Activated gamma-delta T cell treated with anti-CD3 and anti-CD28 coated beads, Interleukin-2, amount 50 U/mL, for 16 hours (primary cell): ENCODE measurements around the gene CAMKK2.
"Not testable (repeated sequence)": the region's sequence is repeated elsewhere in the genome, so short reads cannot be mapped to it uniquely, and the experiment has no call there.

Source experiments
- DNase-seq: peaks from one replicate; pipeline ENCODE4 v3.0.0-alpha.2; 2020; ENCODE audit warnings: low read depth

CAMKK2 gene

GRCh38 chr12:121298411-121298810 is 1.9 kb upstream of the CAMKK2 start:
- not testable (repeated sequence) for DNase-seq

- no peak for DNase-seq
Observed at GRCh38 chr12:121297435-121297991, 1.0 kb upstream of the CAMKK2 start.

- peak; percentile 14 for DNase-seq
Observed at GRCh38 chr12:121295746-121296617, 527 bp downstream of the CAMKK2 start.

GRCh38 chr12:121295116-121295745 is 1.3 kb downstream of the CAMKK2 start:
- no peak for DNase-seq

GRCh38 chr12:121294151-121294889 is 2.2 kb downstream of the CAMKK2 start:
- no peak for DNase-seq

- no peak for DNase-seq
Observed at GRCh38 chr12:121293603-121294002, 2.9 kb downstream of the CAMKK2 start.

- DNase-seq, result no peak
Observed at GRCh38 chr12:121290410-121290809, 6.1 kb downstream of the CAMKK2 start.

GRCh38 chr12:121289962-121290361 is 6.5 kb downstream of the CAMKK2 start:
- DNase-seq, result no peak

GRCh38 chr12:121288986-121289385 is 7.5 kb downstream of the CAMKK2 start:
- DNase-seq, result no peak

GRCh38 chr12:121288158-121288845 is 8.2 kb downstream of the CAMKK2 start:
- no peak for DNase-seq

- no peak for DNase-seq
Observed at GRCh38 chr12:121287267-121287954, 9.1 kb downstream of the CAMKK2 start.

GRCh38 chr12:121285856-121286255 is 10.7 kb downstream of the CAMKK2 start:
- DNase-seq, result no peak

GRCh38 chr12:121284551-121285390 is 11.7 kb downstream of the CAMKK2 start:
- no peak for DNase-seq

GRCh38 chr12:121283841-121284240 is 12.7 kb downstream of the CAMKK2 start:
- DNase-seq, result no peak

- DNase-seq, result no peak
Observed at GRCh38 chr12:121283388-121283787, 13.1 kb downstream of the CAMKK2 start.

GRCh38 chr12:121282910-121283309 is 13.6 kb downstream of the CAMKK2 start:
- not testable (repeated sequence) for DNase-seq

- no peak for DNase-seq
Observed at GRCh38 chr12:121282072-121282742, 14.3 kb downstream of the CAMKK2 start.

- DNase-seq, result not testable (repeated sequence)
Observed at GRCh38 chr12:121281116-121281515, 15.4 kb downstream of the CAMKK2 start.

GRCh38 chr12:121280531-121280930 is 16.0 kb downstream of the CAMKK2 start:
- DNase-seq, result not testable (repeated sequence)

GRCh38 chr12:121279507-121279915 is 17.0 kb downstream of the CAMKK2 start:
- DNase-seq, result no peak
